Measurements from ENCODE around the gene GPR137C.

- no peak for TF ChIP-seq CTCF (IDR thresholded peaks at IDR 0.05; ENCODE audit: insufficient read depth, low read depth, low read length)
- no peak for TF ChIP-seq EZH2 (IDR thresholded peaks at IDR 0.05; ENCODE audit: insufficient read depth, low read length)
Observed at GRCh38 chr14:52663850-52664249, 111.2 kb downstream of the GPR137C start.

Measured in astrocyte (in vitro differentiated cells and primary cell).